RKO (cell line): Measurements from ENCODE around the gene MNDA.

Experiments used
- DNase-seq: peaks from one replicate; pipeline ENCODE4 v3.0.0-alpha.2; 2016; ENCODE audit warnings: low spot score

MNDA gene

DNA sequence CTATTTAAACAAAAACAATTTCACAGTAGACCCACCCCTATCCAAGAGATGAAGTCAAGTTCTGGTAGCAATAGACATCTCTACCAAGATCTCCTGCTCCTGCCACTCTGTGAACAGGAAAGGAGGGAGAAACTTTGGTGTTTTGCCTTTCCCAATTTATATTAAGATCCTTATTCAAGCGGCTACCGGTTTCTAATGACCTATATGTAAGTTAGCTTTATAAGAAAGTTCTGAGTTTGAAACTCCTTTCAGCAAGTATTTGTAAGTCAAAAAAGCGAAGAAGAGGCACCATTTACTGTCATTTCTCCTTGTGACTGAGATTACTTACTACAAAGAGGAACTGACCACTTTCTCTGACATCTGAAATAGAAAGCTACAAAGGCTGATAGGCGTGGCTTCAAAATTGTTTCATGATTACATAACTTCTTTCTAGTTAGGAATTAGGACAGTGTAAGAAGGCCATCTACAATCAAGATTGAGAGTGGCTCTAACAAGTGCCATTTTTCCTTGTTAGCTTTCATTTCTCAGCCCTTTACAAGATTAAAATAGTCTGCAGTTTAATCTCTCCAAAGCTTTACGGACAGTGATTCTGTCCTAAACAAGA is at the start of gene MNDA:
Gene MNDA, plus strand, starts transcription at position 448 of the 604 bp plus-strand sequence. CDS start 10,803 bp downstream, outside the sequence.
- no peak for DNase-seq

DNA sequence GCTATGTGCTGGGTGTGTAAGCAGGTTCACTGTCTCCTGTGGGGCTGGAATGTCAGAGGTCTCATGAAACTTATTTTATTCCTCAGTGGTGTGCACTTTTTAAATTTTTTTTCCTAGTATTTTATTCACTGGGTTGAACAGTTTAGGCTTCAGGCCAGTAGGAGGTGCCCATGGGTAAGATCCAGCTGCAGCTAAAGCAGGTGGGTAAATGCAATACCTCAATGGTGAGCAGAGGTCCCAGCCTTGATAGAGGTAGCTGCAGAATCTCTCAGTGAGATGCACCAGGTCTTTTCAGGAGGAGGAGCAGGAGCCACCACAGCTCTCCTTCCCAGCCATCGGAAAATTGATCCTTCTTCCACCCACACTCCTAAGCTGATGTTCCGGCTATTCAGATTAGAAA is 37.5 kb upstream of the MNDA start:
- no peak for DNase-seq

DNA sequence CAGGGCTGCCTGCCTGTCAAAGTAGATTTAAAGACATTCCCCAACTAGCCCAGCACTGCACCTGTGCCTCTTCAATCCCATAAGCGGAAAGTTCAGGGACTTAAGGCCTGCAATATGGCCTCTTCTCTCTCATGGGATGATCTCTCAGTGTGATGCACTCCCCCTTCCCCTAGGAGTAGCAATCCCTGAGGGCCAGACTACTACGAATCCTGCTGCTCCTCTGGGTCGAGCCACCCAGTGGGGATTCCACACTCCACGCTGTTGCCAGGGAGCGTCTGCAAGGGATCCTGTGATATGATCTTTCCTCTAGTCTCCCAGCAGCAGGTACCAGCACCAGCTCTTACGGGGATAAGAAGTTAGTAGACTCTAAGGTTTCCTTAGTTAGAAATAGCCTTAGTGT is 36.9 kb upstream of the MNDA start:
- DNase-seq = no peak

GRCh38 chr1:158798531-158798930 is 32.6 kb upstream of the MNDA start:
- peak; percentile 7 for DNase-seq

DNA sequence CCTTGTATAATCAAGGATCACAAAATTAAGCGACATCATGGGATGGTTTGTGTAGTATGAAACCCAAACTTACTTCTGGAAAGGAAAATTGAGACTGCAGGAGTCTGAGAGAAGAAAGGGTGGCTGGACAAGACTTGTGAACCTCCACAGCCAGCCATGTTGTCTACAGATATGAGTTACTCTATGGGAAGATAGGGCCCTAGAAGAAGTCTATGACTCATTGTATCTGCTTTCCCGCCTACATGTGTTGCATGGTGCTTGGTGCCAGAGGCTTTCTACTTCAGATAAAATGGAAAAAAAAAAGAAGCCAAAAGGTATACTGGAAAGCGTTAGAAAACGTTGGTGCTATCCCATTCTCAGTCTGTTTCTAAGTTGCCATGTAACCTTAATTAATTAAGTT is 31.5 kb upstream of the MNDA start:
- no peak for DNase-seq

GRCh38 chr1:158800526-158800925 is 30.6 kb upstream of the MNDA start:
- no peak for DNase-seq

DNA sequence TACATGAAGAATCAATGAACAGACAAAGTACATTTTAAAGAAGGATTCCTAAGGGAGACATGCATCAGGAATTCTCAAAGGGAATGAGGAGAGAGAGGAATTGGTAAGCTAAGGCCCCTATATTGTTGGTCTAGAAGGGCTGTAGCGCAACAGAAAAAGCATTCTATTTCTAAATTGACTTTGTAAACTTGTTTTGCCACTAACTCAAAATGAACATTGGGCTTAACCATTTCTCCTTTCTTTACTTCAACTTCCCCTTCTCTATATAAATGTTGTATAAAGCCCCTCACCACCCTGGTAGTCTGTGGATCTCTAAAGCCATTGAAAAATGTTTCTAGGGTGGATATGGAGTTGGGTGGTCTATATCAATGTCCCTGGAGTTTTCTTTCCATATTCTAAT is 29.8 kb upstream of the MNDA start:
- no peak for DNase-seq

- DNase-seq = no peak
Observed at GRCh38 chr1:158803678-158804077, 27.5 kb upstream of the MNDA start.

GRCh38 chr1:158806916-158807536 is 24.1 kb upstream of the MNDA start:
- DNase-seq = no peak

DNA sequence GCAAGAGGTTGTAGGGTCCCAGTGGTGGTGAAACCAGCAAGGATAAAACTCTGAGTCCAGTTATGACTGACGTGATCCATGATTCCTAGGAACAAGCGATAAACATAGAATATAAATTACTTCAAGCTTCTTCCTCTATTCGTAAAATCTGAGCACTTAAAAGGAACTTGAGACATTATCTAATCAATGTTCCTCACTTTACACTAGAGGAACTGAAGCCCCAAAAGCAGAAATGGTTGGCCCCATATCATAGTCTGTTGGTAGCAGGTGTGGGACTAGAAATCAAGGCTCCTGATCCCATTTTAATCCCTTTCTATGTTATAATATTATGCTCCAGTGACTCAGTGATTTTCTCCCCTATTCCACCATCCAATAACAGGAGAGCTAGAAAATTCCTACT is 21.9 kb upstream of the MNDA start:
- no peak for DNase-seq

- no peak for DNase-seq
Observed at GRCh38 chr1:158809862-158810261, 21.3 kb upstream of the MNDA start.

DNA sequence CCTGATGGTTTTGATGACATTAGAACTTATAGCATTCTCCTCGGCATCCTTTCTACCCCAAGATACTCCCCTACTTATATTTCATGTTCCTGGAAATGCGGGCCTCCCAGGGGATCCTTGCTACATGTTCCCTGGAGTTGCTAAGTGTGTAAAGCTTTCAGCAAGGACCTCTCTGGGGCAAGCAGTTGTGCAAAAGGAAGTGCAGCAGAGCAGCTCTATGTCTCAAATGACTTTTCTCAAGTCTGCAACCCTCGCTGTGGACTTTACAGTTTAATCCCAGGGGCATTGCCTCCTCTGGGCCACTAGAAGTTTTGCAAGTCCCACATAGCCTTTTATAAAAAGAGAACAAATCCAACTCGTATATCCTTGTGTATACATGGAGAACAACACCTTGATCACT is 20.8 kb upstream of the MNDA start:
- DNase-seq = no peak

- no peak for DNase-seq
Observed at GRCh38 chr1:158812336-158812735, 18.8 kb upstream of the MNDA start.

DNA sequence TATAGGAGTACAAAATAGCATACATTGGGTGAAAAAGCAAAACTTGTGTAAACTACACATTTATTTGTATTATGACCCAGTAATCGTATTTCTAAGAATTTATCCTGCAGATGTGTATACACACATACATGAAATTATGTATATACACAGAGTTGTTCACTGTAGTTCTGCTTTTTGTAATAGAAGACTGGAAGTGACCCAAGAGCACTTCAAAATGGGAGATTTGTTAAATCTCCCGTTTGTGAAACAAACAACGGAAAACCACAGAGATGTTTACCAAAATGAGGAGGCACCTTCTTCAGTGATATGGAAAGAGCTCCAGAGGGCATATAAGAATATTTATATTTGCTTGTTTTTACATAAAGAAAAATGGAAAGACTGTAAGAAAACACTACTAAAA is 18.0 kb upstream of the MNDA start:
- DNase-seq = no peak

DNA sequence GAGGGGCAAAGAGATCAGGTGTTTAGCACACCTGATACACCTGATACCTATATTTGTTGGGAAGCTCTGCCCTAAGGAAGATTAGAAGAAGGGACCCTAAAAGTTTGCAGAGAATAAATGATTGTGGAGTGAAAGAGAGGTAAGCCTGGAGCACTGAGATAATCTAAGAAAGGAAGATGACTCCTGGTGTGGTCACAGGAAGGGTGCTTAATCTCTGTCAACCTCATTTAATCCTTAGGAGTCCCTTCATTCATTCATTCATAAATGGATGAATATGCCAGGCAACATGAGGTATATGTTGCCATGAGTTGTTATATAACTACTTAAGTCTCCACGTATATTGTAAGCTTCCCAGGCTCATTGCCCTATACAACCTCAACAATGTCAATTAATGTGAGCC is 16.2 kb upstream of the MNDA start:
- DNase-seq = no peak

DNA sequence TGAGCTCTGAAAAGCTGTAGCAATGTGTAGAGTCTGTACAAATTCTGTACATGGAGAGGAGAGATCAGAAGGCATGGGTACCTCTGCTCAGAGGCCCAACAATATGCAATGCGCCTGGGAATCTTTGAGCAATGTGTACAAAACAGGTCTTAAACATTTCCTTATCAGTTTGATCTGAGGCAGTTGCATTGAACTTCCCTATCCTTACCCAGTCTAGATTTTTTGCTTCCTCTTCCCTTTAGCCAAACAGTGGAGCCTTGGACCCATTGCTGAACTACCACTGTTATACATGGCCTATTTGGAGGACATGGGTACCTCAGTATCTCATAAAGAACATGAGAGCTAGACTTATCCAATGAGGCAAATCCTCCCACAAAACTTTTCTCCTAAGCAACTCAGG is 12.6 kb upstream of the MNDA start:
- no peak for DNase-seq

GRCh38 chr1:158818975-158819431 is 12.1 kb upstream of the MNDA start:
- DNase-seq = no peak

DNA sequence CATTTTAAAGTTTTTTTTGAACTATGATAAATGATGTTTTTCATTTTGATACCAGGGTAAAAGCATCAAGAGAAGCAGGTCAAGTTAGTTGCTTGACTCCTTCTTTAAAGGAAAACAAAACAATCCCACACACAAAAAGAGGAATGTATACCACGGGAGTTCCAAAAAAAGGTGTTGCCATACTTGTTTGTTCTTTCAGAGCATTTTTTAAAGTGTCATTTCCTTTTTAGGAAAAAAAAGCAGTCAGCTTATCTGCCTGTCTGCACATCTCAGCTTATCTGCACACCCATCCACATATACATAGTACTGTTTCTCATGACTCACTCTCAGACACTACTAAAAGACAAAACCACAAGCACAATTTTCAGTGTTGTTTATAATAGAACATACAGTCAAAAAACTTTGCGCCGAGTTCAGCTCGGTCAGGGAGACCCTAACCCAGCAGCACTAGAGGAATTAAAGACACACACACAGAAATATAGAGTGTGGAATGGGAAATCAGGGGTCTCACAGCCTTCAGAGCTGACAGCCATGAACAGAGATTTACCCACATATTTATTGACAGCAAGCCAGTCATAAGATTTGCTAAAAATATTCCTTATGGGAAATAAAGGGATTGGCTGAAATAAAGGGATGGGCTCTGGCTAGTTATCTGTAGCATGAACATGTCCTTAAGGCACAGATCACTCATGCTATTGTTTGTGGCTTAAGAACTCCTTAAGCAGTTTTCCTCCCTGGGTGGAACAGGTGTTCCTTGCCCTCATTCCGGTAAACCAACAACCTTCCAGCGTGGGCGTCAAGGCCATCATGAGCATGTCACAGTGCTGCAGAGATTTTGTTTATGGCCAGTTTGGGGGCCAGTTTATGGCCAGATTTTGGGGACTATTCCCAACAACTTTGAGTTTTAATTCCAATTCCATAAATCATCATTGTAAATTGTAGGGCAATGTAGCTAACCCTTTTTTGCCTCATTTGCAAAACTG is 11.4 kb upstream of the MNDA start:
- DNase-seq = no peak

DNA sequence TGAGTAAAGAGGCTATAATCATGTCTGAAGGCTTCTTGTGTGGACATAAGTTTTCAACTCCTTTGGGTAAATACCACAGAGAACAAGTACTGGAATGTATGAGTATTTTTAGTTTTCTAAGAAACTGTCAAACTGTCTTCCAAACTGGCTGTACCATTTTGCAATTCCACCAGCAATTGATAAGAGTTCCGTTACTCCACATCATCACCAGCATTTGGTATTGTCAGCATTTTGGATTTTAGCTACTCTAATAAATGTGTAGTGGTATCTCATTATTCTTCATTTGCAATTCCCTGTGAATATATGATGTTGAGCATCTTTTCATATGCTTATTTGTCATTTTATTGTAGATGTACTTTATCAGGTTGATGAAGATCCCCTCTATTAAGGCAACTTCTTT is 9.4 kb upstream of the MNDA start:
- DNase-seq = no peak

DNA sequence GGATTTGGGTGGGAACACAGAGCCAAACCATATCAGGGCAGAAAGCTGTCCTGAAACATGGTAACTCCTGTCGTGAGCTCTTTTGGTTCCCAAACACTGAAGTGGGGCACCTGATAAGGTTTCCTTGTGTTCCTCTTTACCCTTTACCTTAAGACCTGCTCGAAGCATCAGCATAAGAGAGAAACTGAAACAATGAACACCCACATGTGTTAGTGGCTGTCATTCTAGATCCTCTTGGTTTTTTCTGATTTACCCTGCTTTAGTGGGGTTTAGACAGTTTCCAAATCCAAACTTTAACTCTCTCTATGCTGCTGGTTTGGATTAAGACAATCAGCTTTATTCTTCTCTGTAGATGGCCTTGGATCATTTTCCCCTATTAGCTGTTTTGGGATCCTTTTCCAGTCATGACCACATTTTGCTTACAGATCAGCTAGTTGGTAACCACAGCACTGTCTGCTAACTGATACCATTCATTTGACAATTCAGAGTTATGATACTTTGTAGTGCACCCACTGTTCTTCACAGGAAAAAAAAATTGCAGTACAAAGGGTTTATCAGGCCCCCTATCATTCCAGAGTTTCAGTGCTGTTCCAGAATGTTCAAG is 975 bp upstream of the MNDA start:
- no peak for DNase-seq

- no peak for DNase-seq
Observed at GRCh38 chr1:158833264-158833663, 2.1 kb downstream of the MNDA start.

- DNase-seq = no peak
Observed at GRCh38 chr1:158836038-158836437, 4.9 kb downstream of the MNDA start.

DNA sequence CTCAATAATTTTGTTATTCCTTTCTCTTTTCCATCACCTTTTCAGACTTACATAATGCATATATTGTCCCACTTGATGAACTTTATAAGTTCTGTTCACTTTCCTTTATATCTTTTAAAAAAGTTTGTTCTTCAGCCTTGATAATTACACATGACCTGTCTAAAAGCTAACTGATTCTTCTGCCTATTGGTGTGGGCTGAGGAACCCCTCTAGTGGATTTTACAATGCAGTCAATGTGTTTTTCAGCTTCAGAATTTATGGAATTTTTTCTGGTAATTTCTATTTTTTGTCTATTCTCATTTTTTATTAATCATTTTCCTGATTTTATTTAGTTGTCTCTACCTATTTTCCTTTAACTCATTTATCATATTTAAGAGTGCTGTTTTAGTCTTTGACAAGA is 7.5 kb downstream of the MNDA start:
- no peak for DNase-seq
